Effector memory CD8-positive, alpha-beta T cell (primary cell): ENCODE measurements around the gene TRMT2B.
"Not testable (repeated sequence)": the region's sequence is repeated elsewhere in the genome, so short reads cannot be mapped to it uniquely, and the experiment has no call there.

Experiments used
- ATAC-seq: fragments of 150-1000 bp; cut with Tn5 transposase; replicated peaks from 2 replicates; pipeline ENCODE4 v1.10.0; 2021; ENCODE audit warnings: mild to moderate bottlenecking, moderate library complexity
- DNase-seq, 3 experiments: peaks; one replicate each; pipeline ENCODE4 v3.0.0; 2021
- H3K27ac Mint-ChIP-seq, 2 donors: one replicate each; pipeline ENCODE4 v1.8.0; 2022; ENCODE audit warnings: mild to moderate bottlenecking in 2 of 2, mixed read lengths in 2 of 2, moderate library complexity in 2 of 2
- H3K27me3 Mint-ChIP-seq, 2 donors: one replicate each; pipeline ENCODE4 v1.8.0; 2022; ENCODE audit warnings: mixed read lengths in 2 of 2
- H3K36me3 Mint-ChIP-seq: one replicate; pipeline ENCODE4 v1.8.0; 2022; ENCODE audit warnings: mild to moderate bottlenecking, moderate library complexity, mixed read lengths; ENCODE audit not compliant: insufficient read depth
- H3K4me1 Mint-ChIP-seq, 2 donors: one replicate each; pipeline ENCODE4 v1.8.0; 2022; ENCODE audit warnings: low read depth in 2 of 2, mixed read lengths in 2 of 2
- H3K4me3 Mint-ChIP-seq, 2 donors: one replicate each; pipeline ENCODE4 v1.8.0; 2022; ENCODE audit warnings: mild to moderate bottlenecking in 2 of 2, mixed read lengths in 2 of 2, moderate library complexity in 2 of 2
- H3K9me3 Mint-ChIP-seq, 2 donors: one replicate each; pipeline ENCODE4 v1.8.0; 2022; ENCODE audit warnings: mixed read lengths in 2 of 2
- total RNA-seq, 9 experiments: gene quantifications; one replicate each; lab custom pipeline; 2026; lab: John Stamatoyannopoulos, UW

Gene TRMT2B, protein sequence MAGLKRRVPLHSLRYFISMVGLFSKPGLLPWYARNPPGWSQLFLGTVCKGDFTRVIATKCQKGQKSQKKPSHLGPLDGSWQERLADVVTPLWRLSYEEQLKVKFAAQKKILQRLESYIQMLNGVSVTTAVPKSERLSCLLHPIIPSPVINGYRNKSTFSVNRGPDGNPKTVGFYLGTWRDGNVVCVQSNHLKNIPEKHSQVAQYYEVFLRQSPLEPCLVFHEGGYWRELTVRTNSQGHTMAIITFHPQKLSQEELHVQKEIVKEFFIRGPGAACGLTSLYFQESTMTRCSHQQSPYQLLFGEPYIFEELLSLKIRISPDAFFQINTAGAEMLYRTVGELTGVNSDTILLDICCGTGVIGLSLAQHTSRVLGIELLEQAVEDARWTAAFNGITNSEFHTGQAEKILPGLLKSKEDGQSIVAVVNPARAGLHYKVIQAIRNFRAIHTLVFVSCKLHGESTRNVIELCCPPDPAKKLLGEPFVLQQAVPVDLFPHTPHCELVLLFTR
- total RNA-seq = 29.8 to 82.6 (median 53.8) reads per million in 9 experiments

DNA sequence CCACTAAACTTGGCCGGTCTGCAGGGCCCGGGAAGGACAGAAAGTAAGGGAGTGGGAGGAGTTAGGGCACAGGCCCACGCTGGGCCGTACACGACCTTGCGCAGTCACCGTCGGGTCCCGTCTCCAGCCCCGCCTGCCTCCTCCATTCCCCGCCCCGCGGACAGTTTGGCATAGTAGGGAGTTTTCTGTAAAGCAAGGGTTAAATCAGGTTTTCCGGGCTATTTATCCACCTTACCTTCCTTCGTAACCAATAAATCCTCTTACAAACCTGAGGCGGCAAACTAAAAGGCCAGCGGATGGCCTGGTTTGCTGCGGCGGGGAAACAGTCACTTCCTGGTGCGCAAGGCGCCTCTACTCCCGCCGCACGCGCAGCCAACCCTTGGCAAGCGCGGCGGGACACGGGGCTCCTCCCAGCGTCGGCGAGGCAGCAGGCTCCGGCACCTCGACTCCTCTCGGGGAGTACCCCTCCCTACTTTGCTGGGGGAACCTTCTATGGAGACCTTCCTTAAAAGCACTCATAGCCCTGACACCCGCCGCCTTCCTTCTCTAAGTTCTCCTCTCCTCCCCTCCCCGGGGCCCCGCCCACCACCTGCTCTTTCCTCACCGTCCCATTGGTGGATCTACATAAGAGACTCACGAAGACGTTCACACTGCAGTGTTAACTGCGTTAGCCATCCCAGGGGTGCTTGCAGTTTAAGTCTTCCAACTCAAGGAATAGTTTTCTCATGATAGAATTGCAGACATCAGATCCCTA lies at the start of gene TRMT2B:
TRMT2B (minus strand) TSS at position 563 of the 754 bp plus-strand sequence. CDS start 9,822 bp downstream, outside the sequence.
- peaks cover 14% of the 10 kb centered on the region in 2 donors for H3K4me1 Mint-ChIP-seq
- peak within 1 kb of the TSS; percentile 97 to 99 for H3K27ac Mint-ChIP-seq
- H3K9me3 Mint-ChIP-seq = no peaks in the 10 kb centered on the region
- ATAC-seq (peak; percentile 84), DNase-seq (peak; percentile 62 to 73 (median 71))
- peak within 1 kb of the TSS; percentile 86 to 88 for H3K4me3 Mint-ChIP-seq
- peaks cover 16% of the 10 kb centered on the region for H3K36me3 Mint-ChIP-seq
- no peaks in the 10 kb centered on the region for H3K27me3 Mint-ChIP-seq

DNA sequence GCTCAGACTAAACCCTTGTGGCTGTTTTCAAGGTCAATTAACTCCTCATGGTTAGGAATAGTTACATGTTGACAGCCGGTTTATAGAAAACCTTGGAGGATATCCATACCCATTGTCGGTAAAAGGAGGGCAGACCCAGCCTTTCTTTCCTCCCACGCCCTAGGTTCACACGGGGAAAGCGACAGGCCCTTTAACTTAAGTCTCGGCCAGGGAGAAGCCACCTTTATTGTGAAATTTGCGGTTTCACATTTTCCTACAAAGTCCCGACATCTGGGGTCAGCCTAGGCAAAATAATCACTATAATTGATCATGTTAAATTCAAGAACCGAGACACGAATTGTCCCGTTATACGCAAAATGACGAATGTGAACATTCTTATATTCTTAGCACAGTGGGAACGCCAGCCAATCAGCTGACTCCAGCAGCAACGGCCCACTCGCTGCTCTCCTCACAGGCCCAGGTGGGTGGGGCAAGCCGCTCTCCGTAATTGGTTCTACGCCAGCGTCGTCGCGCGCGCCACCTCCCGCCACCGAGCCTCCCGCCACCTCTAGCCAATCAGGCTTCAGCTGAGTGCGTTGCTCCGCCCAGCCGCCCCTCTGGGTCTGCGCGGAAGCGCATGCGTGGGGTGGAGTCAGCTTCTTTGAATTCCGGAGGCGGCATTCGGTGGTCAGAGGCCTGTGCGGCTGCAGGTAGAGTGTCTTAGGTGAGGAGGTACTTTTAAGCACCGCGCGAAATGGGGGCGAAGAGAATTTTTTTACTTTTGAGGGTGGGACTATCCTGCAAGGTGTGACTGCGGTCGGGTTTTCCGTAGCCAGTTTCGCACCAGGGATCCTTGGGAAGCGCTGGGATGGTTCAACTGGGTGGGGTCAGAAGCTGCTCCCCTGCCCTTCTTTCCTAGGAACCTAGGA lies 45.9 kb upstream of the TRMT2B start, which contains the start of gene CENPI:
CENPI (plus strand) TSS at position 659 of the 908 bp plus-strand sequence. CDS start 2,867 bp downstream, outside the sequence.
- Mint-ChIP-seq H3K4me1 (peaks cover 7 to 8% of the 10 kb centered on the region in 2 donors), H3K27me3 (no peaks in the 10 kb centered on the region), H3K9me3 (no peaks in the 10 kb centered on the region), H3K27ac (peak within 1 kb of the TSS; percentile 84 to 91), H3K4me3 (peak within 1 kb of the TSS; percentile 75 to 77), H3K36me3 (peaks cover 4% of the 10 kb centered on the region)
- ATAC-seq (peak; percentile 99), DNase-seq (peak; percentile 88 to 91 (median 90))

- Mint-ChIP-seq H3K27me3 (no peaks in the 10 kb centered on the region), H3K36me3 (no peaks in the 10 kb centered on the region), H3K4me1 (no peaks in the 10 kb centered on the region), H3K4me3 (no peak overlapping the region), H3K9me3 (no peaks in the 10 kb centered on the region), H3K27ac (no peak overlapping the region)
- DNase-seq = no peak
- no peak for ATAC-seq
Measured at GRCh38 chrX:101091817-101092216, 39.9 kb upstream of the TRMT2B start.

GRCh38 chrX:101081231-101081630 lies 29.3 kb upstream of the TRMT2B start:
- DNase-seq (no peak), ATAC-seq (no peak)
- no peak overlapping the region for H3K4me3 Mint-ChIP-seq
- H3K27me3 Mint-ChIP-seq = peaks cover 9 to 28% of the 10 kb centered on the region in 2 donors
- H3K4me1 Mint-ChIP-seq = peaks cover 3 to 7% of the 10 kb centered on the region in 2 donors
- H3K27ac Mint-ChIP-seq = no peak overlapping the region
- H3K9me3 Mint-ChIP-seq = no peaks in the 10 kb centered on the region
- peaks cover 4% of the 10 kb centered on the region for H3K36me3 Mint-ChIP-seq

DNA sequence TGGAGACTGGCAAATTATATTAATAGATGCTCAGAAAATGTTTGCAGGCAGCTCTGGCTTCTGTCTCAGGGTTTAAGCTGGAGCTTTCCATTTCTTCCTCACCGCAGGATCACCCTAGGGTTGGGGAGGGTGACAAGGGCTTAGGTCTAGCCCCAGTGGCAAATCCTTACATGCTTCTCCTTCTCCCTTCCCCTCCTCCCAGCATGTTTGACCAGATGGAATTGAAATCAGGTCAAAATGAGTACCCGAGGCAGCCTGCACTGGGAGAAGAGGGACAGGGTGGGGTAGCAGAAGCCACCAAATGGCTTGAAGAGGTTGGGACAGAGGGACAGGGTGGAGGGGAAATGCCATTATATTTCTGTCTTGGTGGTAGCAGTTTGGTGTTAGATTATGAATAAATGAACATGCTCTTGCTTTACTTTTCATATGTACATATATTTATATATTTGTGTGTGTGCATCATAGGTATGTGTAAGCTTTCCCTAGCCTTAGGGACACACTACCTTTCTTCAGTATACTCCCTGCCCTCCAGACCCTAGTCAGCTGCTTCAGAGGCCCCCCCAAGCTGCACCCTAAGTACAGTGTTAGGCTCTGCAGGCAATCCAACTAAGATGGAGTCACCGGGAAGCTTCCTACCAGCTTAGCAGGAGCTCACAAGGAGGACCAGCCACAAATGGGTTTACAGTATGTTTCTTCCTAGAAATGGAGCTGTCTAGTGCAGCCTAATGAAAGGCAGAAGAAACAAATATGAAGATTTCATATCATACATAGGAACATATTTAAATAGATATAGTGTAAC lies 28.6 kb upstream of the TRMT2B start:
- DNase-seq = no peak
- no peaks in the 10 kb centered on the region for H3K9me3 Mint-ChIP-seq
- peaks cover 9 to 28% of the 10 kb centered on the region in 2 donors for H3K27me3 Mint-ChIP-seq
- peaks cover 4% of the 10 kb centered on the region for H3K36me3 Mint-ChIP-seq
- no peak overlapping the region for H3K27ac Mint-ChIP-seq
- ATAC-seq = no peak
- no peak overlapping the region for H3K4me3 Mint-ChIP-seq
- H3K4me1 Mint-ChIP-seq = peaks cover 3 to 7% of the 10 kb centered on the region in 2 donors

DNA sequence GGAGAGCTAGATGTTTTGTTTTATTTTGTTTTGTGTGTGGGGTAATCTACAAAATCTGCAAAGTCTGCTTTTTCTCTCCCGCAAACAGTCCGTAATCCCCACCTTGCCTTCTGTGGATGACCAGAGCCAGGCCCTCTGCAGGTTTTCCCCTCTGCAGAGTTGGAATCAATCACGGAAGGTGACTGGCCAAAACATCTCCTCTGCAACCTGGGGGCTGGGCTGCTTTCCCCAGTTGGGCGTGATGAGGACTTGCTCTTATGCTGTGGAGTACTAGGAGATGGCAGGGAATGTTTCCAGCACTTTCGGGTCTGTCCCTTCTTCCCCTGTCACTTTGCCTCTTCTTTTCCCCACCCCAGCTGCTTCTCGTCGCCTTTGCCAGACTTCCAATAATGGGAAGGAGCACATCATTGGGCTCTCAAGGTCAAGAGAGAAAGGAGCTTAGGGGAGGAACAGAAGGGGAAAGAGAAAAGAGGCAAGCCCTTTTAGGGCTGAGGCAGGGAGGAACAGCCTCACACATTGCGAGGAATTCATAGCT lies 27.9 kb upstream of the TRMT2B start:
- peaks cover 3 to 7% of the 10 kb centered on the region in 2 donors for H3K4me1 Mint-ChIP-seq
- H3K27ac Mint-ChIP-seq = no peak overlapping the region
- ATAC-seq = no peak
- peaks cover 9 to 28% of the 10 kb centered on the region in 2 donors for H3K27me3 Mint-ChIP-seq
- no peaks in the 10 kb centered on the region for H3K9me3 Mint-ChIP-seq
- peaks cover 4% of the 10 kb centered on the region for H3K36me3 Mint-ChIP-seq
- H3K4me3 Mint-ChIP-seq = no peak overlapping the region
- DNase-seq = no peak

DNA sequence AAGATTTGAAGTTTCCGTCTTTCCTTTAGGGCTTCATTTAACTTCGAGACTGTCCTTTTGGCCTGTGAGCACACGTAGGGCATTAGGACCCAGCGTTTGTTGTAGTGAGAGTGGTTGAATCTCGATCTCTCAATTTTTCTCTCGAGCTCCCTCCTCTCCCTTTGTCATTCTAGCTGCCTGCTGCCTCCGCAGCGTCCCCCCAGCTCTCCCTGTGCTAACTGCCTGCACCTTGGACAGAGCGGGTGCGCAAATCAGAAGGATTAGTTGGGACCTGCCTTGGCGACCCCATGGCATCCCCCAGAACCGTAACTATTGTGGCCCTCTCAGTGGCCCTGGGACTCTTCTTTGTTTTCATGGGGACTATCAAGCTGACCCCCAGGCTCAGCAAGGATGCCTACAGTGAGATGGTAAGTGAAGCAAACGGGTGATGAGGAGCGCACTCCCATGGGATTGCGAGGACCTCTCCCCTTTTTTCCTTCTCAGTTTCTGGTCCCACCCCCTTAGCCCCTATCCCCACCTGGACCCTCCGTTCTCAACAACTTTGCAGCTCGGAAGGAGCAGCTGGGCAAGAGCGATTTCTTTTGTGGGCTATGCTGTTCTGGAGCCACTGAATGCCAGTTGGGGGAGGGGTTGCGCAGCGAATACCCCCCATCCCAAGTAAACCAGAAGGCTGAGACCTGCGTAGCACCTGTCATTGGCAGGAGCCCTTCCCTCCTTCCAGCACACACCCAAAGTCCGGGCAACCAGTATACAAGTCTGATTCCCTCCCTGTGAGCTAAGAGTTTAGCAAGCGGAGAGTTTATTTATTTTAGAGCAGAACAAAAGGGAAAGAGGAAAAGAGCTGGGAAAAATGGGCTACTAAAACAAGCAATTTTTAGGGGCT lies 27.0 kb upstream of the TRMT2B start, which contains the start of gene TMEM35A:
TMEM35A (plus strand) TSS at position 164 of the 883 bp plus-strand sequence; CDS start at position 288, 124 bp downstream.
- Mint-ChIP-seq H3K27ac (no peak within 1 kb of the TSS), H3K4me3 (no peak within 1 kb of the TSS), H3K27me3 (peaks cover 9 to 28% of the 10 kb centered on the region in 2 donors), H3K4me1 (peaks cover 3 to 7% of the 10 kb centered on the region in 2 donors), H3K36me3 (peaks cover 4% of the 10 kb centered on the region), H3K9me3 (no peaks in the 10 kb centered on the region)
- DNase-seq (no peak), ATAC-seq (no peak)

DNA sequence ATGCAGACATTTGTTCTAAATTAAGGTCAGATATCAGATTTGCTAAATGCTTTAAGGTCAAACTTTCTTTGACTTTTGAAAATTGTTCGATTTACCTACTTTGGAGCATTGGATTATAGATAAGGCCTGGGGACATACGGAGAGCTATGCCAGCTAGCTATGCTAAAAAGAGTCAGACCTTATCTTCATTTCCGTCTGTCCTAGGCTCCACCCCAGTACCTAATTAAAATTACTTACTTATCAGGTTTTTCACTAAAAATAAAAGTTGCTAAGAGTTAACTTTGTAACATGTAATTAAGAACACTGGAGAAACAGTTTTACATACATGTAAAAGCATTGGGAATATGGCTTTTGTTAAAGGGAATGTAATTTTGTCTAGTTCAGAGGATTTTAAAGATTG lies 19.7 kb upstream of the TRMT2B start:
- no peaks in the 10 kb centered on the region for H3K36me3 Mint-ChIP-seq
- ATAC-seq (no peak), DNase-seq (no peak)
- no peaks in the 10 kb centered on the region for H3K27me3 Mint-ChIP-seq
- H3K4me3 Mint-ChIP-seq = no peak overlapping the region
- H3K27ac Mint-ChIP-seq = no peak overlapping the region
- no peaks in the 10 kb centered on the region for H3K4me1 Mint-ChIP-seq
- no peaks in the 10 kb centered on the region for H3K9me3 Mint-ChIP-seq

DNA sequence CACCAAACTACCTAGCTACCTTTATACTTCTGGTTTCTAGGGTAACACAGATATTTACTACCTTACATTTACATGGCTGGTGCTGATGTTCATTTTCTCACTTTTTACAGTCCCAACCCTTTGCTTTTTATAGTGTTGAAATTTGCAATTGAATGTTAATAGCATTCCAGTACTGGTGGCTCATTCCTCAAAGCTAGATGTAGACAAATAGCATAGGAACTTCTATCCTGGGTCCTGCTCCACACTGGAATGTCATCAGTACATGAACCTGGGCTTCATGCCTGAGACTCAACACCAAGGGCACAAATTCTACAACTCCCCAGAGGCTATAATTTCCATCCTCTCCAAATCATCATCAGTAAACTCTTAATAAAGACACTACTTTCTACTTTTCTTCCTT lies 10.3 kb upstream of the TRMT2B start:
- Mint-ChIP-seq H3K27me3 (peaks cover 5 to 9% of the 10 kb centered on the region in 2 donors), H3K27ac (no peak overlapping the region), H3K4me3 (no peak overlapping the region), H3K4me1 (no peaks in the 10 kb centered on the region), H3K36me3 (no peaks in the 10 kb centered on the region), H3K9me3 (no peaks in the 10 kb centered on the region)
- DNase-seq = no peak
- no peak for ATAC-seq

DNA sequence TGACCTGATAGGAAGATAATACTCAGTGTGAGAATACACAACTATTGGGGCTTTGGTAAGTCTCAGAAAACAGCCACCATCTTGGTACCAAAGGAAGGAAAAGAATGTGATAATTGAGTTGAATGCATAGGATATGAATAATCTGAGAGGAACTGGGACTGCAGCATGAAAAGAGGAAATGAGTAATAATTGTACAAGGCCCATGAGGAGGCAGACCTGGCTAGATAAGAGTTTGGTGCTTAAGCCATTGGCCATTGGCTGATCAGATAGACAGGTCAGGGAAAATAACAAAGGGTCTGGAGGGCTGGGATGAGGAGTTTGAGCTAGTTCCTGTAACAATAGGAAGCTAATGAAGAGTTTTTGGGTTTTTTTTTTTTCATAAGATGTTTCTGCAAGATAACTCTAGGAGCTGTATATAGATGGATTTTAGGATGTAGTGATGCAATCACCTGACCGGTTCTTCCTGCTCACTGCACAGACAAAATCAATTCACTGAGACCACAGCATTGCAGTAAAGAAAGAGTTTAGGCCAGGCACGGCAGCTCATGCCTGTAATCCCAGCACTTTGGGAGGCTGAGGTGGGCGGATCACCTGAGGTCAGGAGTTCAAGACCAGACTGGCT lies 5.3 kb upstream of the TRMT2B start:
- Mint-ChIP-seq H3K27me3 (no peaks in the 10 kb centered on the region), H3K9me3 (no peaks in the 10 kb centered on the region), H3K36me3 (no peaks in the 10 kb centered on the region), H3K4me1 (no peaks in the 10 kb centered on the region), H3K27ac (no peak overlapping the region), H3K4me3 (no peak overlapping the region)
- no peak for DNase-seq
- ATAC-seq = no peak

GRCh38 chrX:101056551-101056950 lies 4.6 kb upstream of the TRMT2B start:
- not testable (repeated sequence) for H3K4me1 Mint-ChIP-seq, H3K36me3 Mint-ChIP-seq, DNase-seq, H3K27ac Mint-ChIP-seq, ATAC-seq, H3K9me3 Mint-ChIP-seq, H3K27me3 Mint-ChIP-seq, H3K4me3 Mint-ChIP-seq
